K562 (cell line): Measurements from ENCODE around the gene PHF21B. TPM values are rescaled to one million over a fixed set of nuclear protein-coding genes. Genes with fewer than 3 reads are reported as not detected.

Source experiments
- CC2D1A ChIP-seq: fragments of 450-650 bp; IDR thresholded peaks from 2 replicates; pipeline ENCODE4 v1.6.1; 2017; ENCODE audit warnings: mild to moderate bottlenecking
- CEBPB ChIP-seq: fragments of 450-650 bp; IDR thresholded peaks from 2 replicates; pipeline ENCODE4 v1.6.1; 2016; ENCODE audit warnings: missing genetic modification characterization, missing compliant biosample characterization
- CREB5 ChIP-seq: fragments of 250-450 bp; sonication (Bioruptor Pico); IDR thresholded peaks from 2 replicates; pipeline ENCODE4 v1.5.0; 2020; ENCODE audit warnings: mild to moderate bottlenecking
- E2F6 ChIP-seq, 2 experiments: IDR thresholded peaks; 2 replicates each; pipeline ENCODE4 v1.6.1; 2011; ENCODE audit warnings: borderline replicate concordance in 1 of 2, control low read depth in 1 of 2, low read depth in 1 of 2, low read length in 1 of 2, mild to moderate bottlenecking in 1 of 2, mixed read lengths in 1 of 2, moderate library complexity in 1 of 2; ENCODE audit not compliant: insufficient read depth in 1 of 2, insufficient read length in 1 of 2, poor library complexity in 1 of 2, severe bottlenecking in 1 of 2; ENCODE audit errors: extremely low read depth in 1 of 2
- EWSR1 ChIP-seq: fragments of 450-650 bp; IDR thresholded peaks from 2 replicates; pipeline ENCODE4 v1.6.1; 2018; ENCODE audit warnings: borderline replicate concordance, mild to moderate bottlenecking, low read depth, moderate library complexity; ENCODE audit not compliant: partially characterized antibody
- KLF13 ChIP-seq: fragments of 450-650 bp; IDR thresholded peaks from 2 replicates; pipeline ENCODE4 v1.6.1; 2016; ENCODE audit warnings: missing genetic modification characterization, low read depth, mild to moderate bottlenecking, missing compliant biosample characterization, moderate library complexity, borderline replicate concordance
- LCOR ChIP-seq: sonication (generic); formaldehyde crosslinking; IDR thresholded peaks from 2 replicates; pipeline ENCODE4 v1.8.0; 2022; ENCODE audit warnings: mild to moderate bottlenecking, missing genetic modification reagents
- MEF2A ChIP-seq: IDR thresholded peaks from 2 replicates; pipeline ENCODE4 v1.6.1; 2011; ENCODE audit warnings: low read depth, mild to moderate bottlenecking, low read length, moderate library complexity; ENCODE audit not compliant: control insufficient read depth
- PHF20 ChIP-seq: fragments of 450-650 bp; IDR thresholded peaks from 2 replicates; pipeline ENCODE4 v1.6.1; 2018; ENCODE audit not compliant: partially characterized antibody
- RB1 ChIP-seq: fragments of 450-650 bp; IDR thresholded peaks from 2 replicates; pipeline ENCODE4 v1.6.1; 2017; ENCODE audit warnings: low read depth, mild to moderate bottlenecking
- SAP30 ChIP-seq: fragments of 200-600 bp; sonication (generic); IDR thresholded peaks from 2 replicates; pipeline ENCODE4 v1.6.1; 2012; ENCODE audit warnings: borderline replicate concordance, low read depth, mild to moderate bottlenecking, moderate library complexity, low read length, control low read depth, inconsistent platforms; ENCODE audit not compliant: insufficient read depth, poor library complexity, severe bottlenecking
- SETDB1 ChIP-seq: IDR thresholded peaks from one replicate; pipeline ENCODE4 v1.6.1; 2012; ENCODE audit warnings: low read length, control low read depth, inconsistent platforms
- SRSF9 ChIP-seq: fragments of 200-400 bp; formaldehyde crosslinking; IDR thresholded peaks from 2 replicates; pipeline ENCODE4 v1.6.1; 2017; ENCODE audit warnings: low read depth, low read length, borderline replicate concordance
- TAF1 ChIP-seq: IDR thresholded peaks from 2 replicates; pipeline ENCODE4 v1.6.1; 2011; ENCODE audit warnings: mild to moderate bottlenecking, low read length, moderate library complexity; ENCODE audit not compliant: insufficient read depth, control insufficient read depth, severe bottlenecking; ENCODE audit errors: extremely low read depth
- U2AF2 ChIP-seq: fragments of 200-400 bp; formaldehyde crosslinking; optimal IDR thresholded peaks from 2 replicates; pipeline ENCODE3; 2017; ENCODE audit warnings: low read depth, mild to moderate bottlenecking, low read length
- ZBTB7A ChIP-seq: IDR thresholded peaks from 2 replicates; pipeline ENCODE4 v1.6.1; 2011; ENCODE audit warnings: low read depth, mild to moderate bottlenecking, low read length, moderate library complexity, borderline replicate concordance; ENCODE audit not compliant: control insufficient read depth
- ZNF124 ChIP-seq: sonication (generic); formaldehyde crosslinking; IDR thresholded peaks from 2 replicates; pipeline ENCODE4 v1.8.1; 2022; ENCODE audit warnings: missing genetic modification reagents
- ZNF263 ChIP-seq: sonication (generic); formaldehyde crosslinking; IDR thresholded peaks from 2 replicates; pipeline ENCODE4 v1.8.0; 2022; ENCODE audit warnings: mild to moderate bottlenecking, missing genetic modification reagents, borderline replicate concordance
- ZNF347 ChIP-seq: fragments of 450-650 bp; formaldehyde crosslinking; IDR thresholded peaks from 2 replicates; pipeline ENCODE4 v1.4.0; 2020; ENCODE audit warnings: low read depth, mild to moderate bottlenecking, moderate library complexity
- ZNF639 ChIP-seq, 2 experiments: fragments of 200-800 bp in 1 of 2; sonication (Bioruptor generic) in 1 of 2; sonication (generic) in 1 of 2; formaldehyde crosslinking in 1 of 2; IDR thresholded peaks in 1 of 2; conservative IDR thresholded peaks in 1 of 2; 2 replicates each; pipeline versions ENCODE4 v1.5.0 to v1.6.1; 2016 to 2020; ENCODE audit warnings: missing compliant biosample characterization in 1 of 2, missing genetic modification characterization in 1 of 2, missing genetic modification reagents in 1 of 2
- polyA plus RNA-seq, 8 experiments: library from polyadenylated mRNA; depleted of rRNA in 4 of 8; stranded (reverse) in 5 of 8; unstranded in 3 of 8; fragments of >200 nt; fragmentation: Nextera tagmentation in 2 of 8; fragmentation: Illumina TruSeq in 1 of 8; extraction: Ambion mirVana in 2 of 8; extraction: Trizol in 1 of 8; gene quantifications; 2 replicates each; pipeline versions ENCODE4 v1.2.1 to v1.2.3, GENCODE V29; 2011 to 2014; ENCODE audit warnings: inconsistent platforms in 1 of 8, missing spikeins in 1 of 8
- total RNA-seq, 7 experiments: library from RNA; depleted of rRNA in 6 of 7; stranded (reverse); fragments of >200 nt in 6 of 7; fragmentation: Illumina TruSeq in 2 of 7; extraction: Trizol in 2 of 7; gene quantifications; 2 replicates each; pipeline versions ENCODE4 v1.2.1 to v1.2.3, GENCODE V29; 2011 to 2021; ENCODE audit warnings: low replicate concordance in 1 of 7

PHF21B gene
- total and polyA plus RNA-seq, 9 of the 15 experiments (the other 6 are each of a cell fraction or from before 2014, with no cell fraction given) = 0.04 TPM; not detected in 8

- peak; percentile 71; the same call in 1 of the 2 replicates for TF ChIP-seq LCOR (CRISPR knock-in tag)
- TF ChIP-seq CREB5 (CRISPR knock-in tag) = no peak
- TF ChIP-seq ZBTB7A = no peak
- no peak for TF ChIP-seq TAF1
- no peak for TF ChIP-seq ZNF347 (CRISPR knock-in tag)
- no peak for TF ChIP-seq MEF2A
- TF ChIP-seq EWSR1 = no peak
- TF ChIP-seq E2F6 (IDR thresholded peaks at IDR 0.05; ENCODE audit: borderline replicate concordance in 1 of 2, extremely low read depth in 1 of 2, insufficient read depth in 1 of 2, insufficient read length in 1 of 2, low read depth in 1 of 2, low read length in 1 of 2, poor library complexity in 1 of 2, severe bottlenecking in 1 of 2) = no peak
- TF ChIP-seq CEBPB (tag) = no peak
- no peak for TF ChIP-seq SAP30
- no peak for TF ChIP-seq ZNF124 (CRISPR knock-in tag)
- TF ChIP-seq KLF13 (tag) = peak; percentile 62; the same call in 1 of the 2 replicates
- no peak for TF ChIP-seq U2AF2
- peak; percentile 79 for TF ChIP-seq ZNF263
- no peak for TF ChIP-seq SRSF9
- TF ChIP-seq SETDB1 = no peak
- TF ChIP-seq PHF20 = no peak
- TF ChIP-seq ZNF639 (CRISPR knock-in tag; conservative IDR thresholded peaks at IDR 0.05 in 1 of 2, IDR thresholded peaks at IDR 0.05 in 1 of 2) = no peak
- peak; percentile 17; the same call in 1 of the 2 replicates for TF ChIP-seq RB1
- TF ChIP-seq CC2D1A = no peak
Observed at GRCh38 chr22:44975427-44976262, 34.2 kb downstream of the PHF21B start (continued).
